Skeletal muscle satellite cell (primary cell): ENCODE data around the gene SLITRK1.

ENCODE experiments used
- H3K27me3 ChIP-seq: 2 replicates; pipeline ENCODE4 v1.7.0; 2013; ENCODE audit warnings: low read length; ENCODE audit not compliant: control insufficient read depth, insufficient read depth
- H3K36me3 ChIP-seq: 2 replicates; pipeline ENCODE4 v1.7.0; 2013; ENCODE audit warnings: mild to moderate bottlenecking, control low read depth, low read length; ENCODE audit not compliant: insufficient read depth
- H3K4me1 ChIP-seq: 2 replicates; pipeline ENCODE4 v1.7.0; 2013; ENCODE audit warnings: low read length; ENCODE audit not compliant: control insufficient read depth, insufficient read depth
- H3K4me2 ChIP-seq: 2 replicates; pipeline ENCODE4 v1.7.0; 2013; ENCODE audit warnings: mild to moderate bottlenecking, low read length
- H3K4me3 ChIP-seq: 2 replicates; pipeline ENCODE4 v1.7.0; 2013; ENCODE audit warnings: low read length
- H3K9ac ChIP-seq: 2 replicates; pipeline ENCODE4 v1.7.0; 2013; ENCODE audit warnings: mild to moderate bottlenecking, low read depth, low read length, moderate library complexity
- H3K9me3 ChIP-seq: replicated peaks from 2 replicates; pipeline ENCODE4 v1.7.0; 2013; ENCODE audit warnings: mild to moderate bottlenecking, control low read depth, low read length

The SLITRK1 gene

DNA sequence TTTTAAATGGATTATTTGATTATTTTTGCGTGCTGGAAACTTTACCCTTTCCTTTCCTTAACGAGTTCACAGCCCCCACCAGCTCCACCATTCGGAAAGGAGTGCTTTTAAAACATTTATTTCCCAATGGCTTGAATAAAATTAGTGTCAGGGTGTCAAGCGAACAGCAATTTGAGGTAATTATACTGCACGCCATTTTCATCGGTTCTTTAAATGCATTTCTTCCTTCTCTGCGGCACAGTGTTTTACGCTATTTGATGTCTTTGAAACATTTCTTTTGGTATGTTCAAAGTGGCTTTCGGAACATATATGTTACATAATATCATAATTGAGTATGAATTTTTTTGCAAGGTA, 309 bp upstream of the SLITRK1 start:
- H3K36me3 ChIP-seq: no peaks in the 10 kb centered on the region
- no peak overlapping the region for H3K9ac ChIP-seq
- no peaks in the 10 kb centered on the region for H3K4me1 ChIP-seq
- H3K27me3 ChIP-seq: peaks cover 15% of the 10 kb centered on the region
- H3K4me2 ChIP-seq: no peak overlapping the region
- no peak overlapping the region for H3K4me3 ChIP-seq
- H3K9me3 ChIP-seq: no peaks in the 10 kb centered on the region

DNA sequence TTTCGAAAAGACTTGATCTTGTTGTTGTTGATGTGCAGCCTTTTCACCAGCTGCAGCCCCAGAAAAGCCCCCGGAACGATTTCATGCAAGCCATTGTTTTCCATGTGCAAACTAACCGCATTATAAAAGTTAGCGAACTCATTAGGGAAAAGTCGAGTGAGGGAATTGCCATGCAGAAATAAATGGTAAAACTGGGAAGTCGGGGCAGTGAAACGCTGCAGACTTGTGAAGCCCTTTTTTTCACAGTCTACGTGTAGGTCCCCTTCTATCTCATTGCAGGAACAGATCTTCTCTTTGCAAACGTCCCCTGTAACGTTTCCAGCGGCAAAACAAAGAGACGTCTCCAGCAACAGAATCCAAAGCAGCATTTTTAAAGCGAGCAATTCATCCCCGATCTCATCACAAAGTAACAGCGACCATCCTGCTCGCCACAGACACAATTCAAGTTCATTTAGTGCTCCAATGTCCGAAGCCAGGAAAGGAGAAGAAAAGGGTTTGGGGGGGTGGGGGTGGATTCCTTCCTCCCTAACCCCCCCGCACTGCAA, 1.1 kb downstream of the SLITRK1 start:
- Histone ChIP-seq H3K27me3 (peaks cover 15% of the 10 kb centered on the region), H3K36me3 (no peaks in the 10 kb centered on the region), H3K4me2 (no peak overlapping the region), H3K9ac (no peak overlapping the region), H3K4me3 (no peak overlapping the region), H3K4me1 (no peaks in the 10 kb centered on the region), H3K9me3 (no peaks in the 10 kb centered on the region)

DNA sequence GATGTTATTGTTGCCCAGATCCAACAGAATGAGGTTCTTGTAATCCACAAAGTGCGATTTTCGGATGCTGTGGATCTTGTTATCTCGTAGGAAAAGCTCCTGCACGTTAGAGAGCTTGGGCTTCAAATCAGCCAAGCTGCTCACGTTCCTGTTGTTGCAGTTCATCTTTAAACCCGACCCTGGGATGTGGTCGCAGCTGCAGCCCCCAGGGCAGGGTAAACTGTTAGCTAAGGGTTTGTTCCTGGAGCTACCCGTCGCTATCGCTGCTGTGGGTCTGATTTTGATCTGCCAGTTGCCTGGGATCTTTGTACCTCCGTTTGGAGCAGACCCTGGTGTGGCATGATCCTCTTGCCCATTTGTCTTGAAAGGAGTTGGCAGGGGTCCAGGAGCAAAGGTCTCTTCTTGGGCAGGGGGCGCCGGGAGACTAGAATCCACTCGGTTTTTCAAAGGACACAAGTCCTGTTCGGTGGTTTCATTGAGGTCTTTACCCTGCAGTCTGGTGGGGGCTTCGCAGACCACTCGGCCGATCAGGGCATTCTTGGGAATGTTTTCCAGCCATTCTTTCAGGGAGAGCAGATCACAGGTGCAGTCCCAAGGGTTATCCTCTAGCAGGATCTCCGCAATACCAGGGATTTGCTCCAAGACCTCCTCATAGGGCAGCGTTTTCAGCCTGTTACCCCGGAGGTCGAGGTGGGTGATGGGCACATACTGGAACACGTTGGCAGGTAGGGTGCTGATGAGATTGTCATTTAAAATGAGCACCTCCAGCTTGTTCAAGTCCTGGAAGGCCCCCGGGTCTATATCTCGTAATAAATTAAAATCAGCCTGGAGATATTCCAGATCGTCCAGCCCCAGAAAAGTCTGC, 1.8 kb downstream of the SLITRK1 start:
- H3K4me2 ChIP-seq: no peak overlapping the region
- H3K36me3 ChIP-seq: no peaks in the 10 kb centered on the region
- H3K27me3 ChIP-seq: peaks cover 15% of the 10 kb centered on the region
- H3K9ac ChIP-seq: no peak overlapping the region
- no peaks in the 10 kb centered on the region for H3K9me3 ChIP-seq
- no peak overlapping the region for H3K4me3 ChIP-seq
- H3K4me1 ChIP-seq: no peaks in the 10 kb centered on the region

DNA sequence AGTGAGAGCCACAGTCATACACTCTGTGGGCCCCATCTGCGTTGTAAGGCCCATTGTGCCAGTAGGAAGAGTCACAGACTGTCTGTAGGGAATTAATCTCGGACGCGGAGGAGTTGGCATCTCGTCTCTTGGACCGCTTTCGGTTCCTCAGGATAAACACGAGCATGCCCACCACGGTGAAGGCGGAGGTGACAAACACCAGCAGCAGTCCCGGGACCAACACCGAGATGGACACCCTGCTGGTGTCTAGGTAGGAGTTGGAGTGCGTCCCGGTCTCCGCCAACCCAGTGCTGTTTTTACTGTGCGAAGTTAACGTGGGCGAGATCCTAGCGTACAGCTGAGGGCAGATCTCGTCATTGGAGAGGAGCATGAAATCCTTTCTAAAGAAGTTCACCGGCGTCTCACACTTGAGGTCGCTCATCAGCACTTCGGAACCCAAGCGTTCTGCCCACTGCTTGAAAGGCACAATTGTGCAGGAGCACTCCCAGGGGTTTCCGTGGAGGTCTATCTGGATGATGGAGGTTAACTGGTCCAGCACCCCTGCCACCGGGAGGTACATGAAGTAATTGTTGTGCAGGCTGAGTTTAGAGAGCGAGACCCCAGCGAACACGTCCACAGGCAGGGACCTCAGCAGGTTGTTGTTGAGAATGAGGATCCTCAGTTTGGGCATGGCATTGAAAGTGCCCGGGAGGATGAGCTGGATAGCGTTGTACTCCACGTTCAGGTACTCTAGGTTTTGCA, 2.7 kb downstream of the SLITRK1 start:
- Histone ChIP-seq H3K9me3 (no peaks in the 10 kb centered on the region), H3K36me3 (no peaks in the 10 kb centered on the region), H3K4me3 (peak overlapping the region; percentile 59), H3K4me1 (no peaks in the 10 kb centered on the region), H3K27me3 (peaks cover 15% of the 10 kb centered on the region), H3K9ac (no peak overlapping the region), H3K4me2 (peak overlapping the region; percentile 69)

DNA sequence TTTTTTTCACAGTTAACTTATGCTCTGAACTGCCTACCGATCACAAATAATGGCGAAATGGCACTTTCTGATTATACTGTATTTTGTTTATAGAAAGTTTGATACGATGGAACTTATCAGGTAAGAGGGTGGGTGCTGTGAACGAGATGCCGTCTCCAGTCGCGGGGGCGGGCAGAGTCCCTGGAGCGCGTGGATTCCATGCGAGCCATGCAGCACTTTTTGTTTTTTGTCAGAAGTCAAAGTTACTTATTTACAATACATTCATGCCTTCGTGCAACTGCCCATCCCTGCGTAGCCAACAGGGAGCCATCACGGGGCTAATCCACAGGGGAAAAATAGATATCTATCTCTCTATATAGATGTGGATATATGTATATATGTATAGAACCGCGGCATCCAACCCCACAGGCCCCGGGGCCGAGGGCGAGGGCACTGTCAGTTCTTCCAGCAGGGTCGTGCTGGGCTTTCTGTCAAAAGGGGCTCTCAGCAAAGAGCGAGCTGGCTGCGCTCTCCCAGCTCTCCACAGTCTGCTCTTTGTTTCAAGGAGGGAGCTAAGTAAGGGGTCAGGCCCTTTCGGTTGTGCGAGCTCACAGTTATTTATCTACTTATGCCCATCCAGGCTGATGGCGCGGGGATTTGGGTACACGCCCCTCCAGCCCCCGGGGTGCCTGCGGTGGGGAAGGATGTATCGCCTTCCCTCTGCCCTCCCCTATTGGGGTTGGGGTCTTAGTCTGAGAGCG, 3.4 kb downstream of the SLITRK1 start:
- Histone ChIP-seq H3K4me1 (no peaks in the 10 kb centered on the region), H3K36me3 (no peaks in the 10 kb centered on the region), H3K4me3 (peak overlapping the region; percentile 59), H3K4me2 (peak overlapping the region; percentile 69), H3K9me3 (no peaks in the 10 kb centered on the region), H3K27me3 (peaks cover 15% of the 10 kb centered on the region), H3K9ac (no peak overlapping the region)

DNA sequence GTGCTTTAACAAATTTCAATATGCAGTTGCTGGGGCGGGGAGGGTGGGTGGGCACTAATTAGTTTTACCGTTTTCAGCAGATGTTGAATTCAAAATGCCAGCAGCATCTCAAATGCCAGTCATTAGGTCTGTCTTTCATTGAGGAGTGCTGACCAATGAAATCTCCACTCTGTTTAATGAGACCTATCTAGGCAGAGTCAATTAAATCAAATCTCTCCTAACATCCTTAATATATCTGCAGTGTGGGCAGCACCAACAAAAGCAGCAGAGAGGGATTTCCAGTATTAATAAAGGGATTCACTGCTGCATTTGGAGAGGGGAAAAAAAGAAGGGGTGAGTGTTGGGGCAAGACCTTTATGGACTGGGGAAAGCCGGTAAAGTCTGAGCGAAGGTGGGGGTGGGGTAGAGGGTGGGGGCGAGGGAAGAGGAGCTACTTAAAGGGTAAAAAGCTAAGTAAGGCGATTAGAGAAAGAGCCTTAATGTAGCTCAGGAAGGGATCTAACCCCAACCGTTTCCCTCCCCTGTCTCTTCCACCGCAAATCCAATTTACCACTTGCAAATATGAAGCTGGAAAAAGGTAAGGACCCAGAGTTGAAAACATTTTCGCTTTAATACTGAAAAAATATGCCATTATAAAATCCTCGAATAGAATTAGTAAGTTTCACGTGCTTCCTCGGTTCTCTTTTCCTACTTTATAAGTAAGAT, 4.5 kb downstream of the SLITRK1 start:
- Histone ChIP-seq H3K9me3 (no peaks in the 10 kb centered on the region), H3K27me3 (peaks cover 15% of the 10 kb centered on the region), H3K4me2 (no peak overlapping the region), H3K4me3 (no peak overlapping the region), H3K4me1 (no peaks in the 10 kb centered on the region), H3K36me3 (no peaks in the 10 kb centered on the region), H3K9ac (no peak overlapping the region)

DNA sequence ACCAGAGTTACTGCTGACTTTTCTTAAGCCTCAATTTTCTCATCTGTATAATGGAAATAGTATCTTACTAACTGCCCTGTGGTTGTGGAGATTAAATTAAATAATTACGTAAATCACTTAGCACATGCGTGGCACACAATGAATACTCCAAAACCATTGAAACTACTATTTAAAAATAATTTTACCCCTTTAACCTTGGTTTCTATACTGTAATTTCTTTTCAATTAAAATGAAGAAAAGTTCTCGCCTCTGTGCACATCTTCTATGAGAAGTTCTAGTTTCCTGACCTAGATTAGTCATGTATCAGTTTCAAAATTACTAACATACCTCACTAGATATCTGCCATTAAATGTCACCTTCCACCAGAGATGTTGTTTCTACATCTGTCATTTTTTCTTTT, 5.7 kb downstream of the SLITRK1 start:
- no peak overlapping the region for H3K9ac ChIP-seq
- H3K27me3 ChIP-seq: peaks cover 12% of the 10 kb centered on the region
- no peak overlapping the region for H3K4me2 ChIP-seq
- no peaks in the 10 kb centered on the region for H3K4me1 ChIP-seq
- H3K4me3 ChIP-seq: no peak overlapping the region
- H3K36me3 ChIP-seq: no peaks in the 10 kb centered on the region
- H3K9me3 ChIP-seq: no peaks in the 10 kb centered on the region

DNA sequence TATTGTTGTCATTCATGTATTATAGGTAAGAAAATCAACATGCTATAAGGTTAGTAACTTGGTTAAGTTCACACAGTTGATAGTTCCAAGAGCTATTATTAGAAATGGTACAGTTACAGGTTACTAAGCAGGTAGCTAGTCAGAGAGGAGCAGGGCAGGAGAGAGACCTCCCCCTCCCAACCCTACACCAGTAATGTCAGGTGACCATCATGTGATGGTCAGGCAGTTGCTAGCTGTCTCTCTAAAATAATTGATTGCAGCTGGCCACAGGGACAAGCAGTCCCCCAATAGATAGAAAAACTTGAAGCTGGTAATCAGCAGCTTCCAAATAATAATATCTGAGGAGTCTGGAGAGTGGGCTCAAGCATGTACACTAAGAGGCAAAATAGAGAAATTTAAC, 14.6 kb downstream of the SLITRK1 start:
- Histone ChIP-seq H3K27me3 (no peaks in the 10 kb centered on the region), H3K9ac (no peak overlapping the region), H3K4me2 (no peak overlapping the region), H3K9me3 (no peaks in the 10 kb centered on the region), H3K36me3 (no peaks in the 10 kb centered on the region), H3K4me1 (no peaks in the 10 kb centered on the region), H3K4me3 (no peak overlapping the region)

DNA sequence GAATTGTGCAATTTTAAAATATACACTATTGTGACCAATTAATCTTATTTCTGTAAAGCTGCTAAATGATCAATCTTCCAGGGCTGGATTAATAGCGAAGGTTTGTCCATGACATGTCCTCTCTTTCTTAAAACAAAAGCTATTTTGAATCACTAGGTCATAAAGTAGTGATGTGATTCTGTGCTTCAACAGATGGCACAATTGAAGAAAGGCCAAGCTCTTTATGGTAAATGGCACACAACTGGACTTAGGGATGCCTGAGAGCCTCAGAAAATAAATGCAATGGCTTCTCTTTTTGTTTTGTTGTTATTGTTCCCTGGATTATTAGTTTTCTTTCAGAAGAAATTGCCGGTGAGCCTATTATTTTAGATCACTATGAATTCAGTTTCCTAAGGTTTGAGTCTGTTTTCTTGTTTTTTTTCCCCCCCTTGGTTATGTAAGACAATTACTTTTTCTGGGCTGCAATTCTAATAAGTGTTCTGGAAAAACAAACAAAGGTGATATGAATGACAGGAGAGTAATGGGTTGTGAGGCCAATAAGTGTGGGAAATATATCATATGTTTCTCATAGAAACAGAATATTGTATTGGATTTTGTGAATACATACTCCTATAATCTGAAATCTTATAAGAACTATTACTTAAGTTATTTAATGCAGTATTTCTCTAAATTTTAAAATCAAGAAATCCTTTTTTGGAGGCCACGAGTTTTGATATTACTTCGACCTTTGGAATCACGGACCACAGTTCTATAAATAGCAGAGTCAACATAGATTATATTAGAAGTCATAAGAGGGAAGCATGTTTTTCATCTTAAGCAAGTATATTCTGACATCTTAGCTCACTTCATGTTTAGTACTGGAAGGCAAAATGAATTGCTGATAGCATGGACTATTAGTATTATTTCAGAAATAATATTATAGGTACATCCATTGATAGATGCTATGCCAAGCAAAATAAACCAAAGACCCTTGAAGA, 16.8 kb downstream of the SLITRK1 start:
- Histone ChIP-seq H3K27me3 (no peaks in the 10 kb centered on the region), H3K4me3 (no peak overlapping the region), H3K9ac (no peak overlapping the region), H3K4me1 (no peaks in the 10 kb centered on the region), H3K4me2 (no peak overlapping the region), H3K9me3 (peaks cover 3% of the 10 kb centered on the region), H3K36me3 (no peaks in the 10 kb centered on the region)

DNA sequence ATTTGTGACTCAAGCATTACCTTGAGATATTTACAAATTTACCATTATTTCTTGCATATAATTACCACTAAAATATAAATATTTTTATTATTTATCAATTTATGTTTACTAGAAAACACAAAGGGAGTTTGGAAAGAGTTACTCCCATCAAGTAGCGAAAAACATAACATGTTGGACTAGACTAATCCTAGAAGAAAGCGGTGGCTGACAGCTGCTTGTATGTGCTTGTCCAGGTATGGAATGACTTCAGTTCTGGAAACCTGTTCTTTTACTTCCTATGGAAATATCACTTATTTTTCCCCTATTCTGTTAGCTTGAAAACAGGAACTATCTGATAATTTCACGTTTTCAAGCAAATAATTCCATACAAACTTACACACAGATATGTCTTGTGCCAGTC, 28.5 kb downstream of the SLITRK1 start:
- H3K4me2 ChIP-seq: no peak overlapping the region

More for the DNA sequence above, 28.5 kb downstream of the SLITRK1 start:
- Histone ChIP-seq H3K9ac (no peak overlapping the region), H3K36me3 (no peaks in the 10 kb centered on the region), H3K9me3 (no peaks in the 10 kb centered on the region), H3K4me3 (no peak overlapping the region), H3K4me1 (no peaks in the 10 kb centered on the region), H3K27me3 (no peaks in the 10 kb centered on the region)
